Body of pancreas (tissue), 4 donors: Measurements from ENCODE around the gene MAGOH. TPM values are rescaled to one million over a fixed set of nuclear protein-coding genes. Genes with fewer than 3 reads are reported as not detected.
"Not testable (repeated sequence)": the region's sequence is repeated elsewhere in the genome, so short reads cannot be mapped to it uniquely, and the experiment has no call there.

ENCODE experiments used
- ATAC-seq: fragments of 150-250 bp; one replicate; pipeline ENCODE4 v1.9.1; 2016
- DNase-seq, 4 donors: peaks; one replicate each; pipeline ENCODE4 v3.0.0-alpha.2; 2019
- H3K27ac ChIP-seq, 4 donors: fragments of 200-600 bp; sonication (generic); 1 replicate in 3 of 4; 2 replicates in 1 of 4; pipeline versions ENCODE4 v1.5.1 to v1.6.1; 2016 to 2019; ENCODE audit warnings: mild to moderate bottlenecking in 1 of 4, mixed read lengths in 1 of 4, moderate library complexity in 1 of 4
- H3K27me3 ChIP-seq, 2 donors: fragments of 200-600 bp; sonication (generic); one replicate each; pipeline ENCODE4 v1.6.0; 2016; ENCODE audit warnings: mild to moderate bottlenecking in 1 of 2
- H3K36me3 ChIP-seq, 2 donors: fragments of 200-600 bp; sonication (generic); replicated peaks in 1 of 2; 2 replicates each; pipeline ENCODE4 v1.5.1; 2016; ENCODE audit warnings: low read depth in 2 of 2; ENCODE audit not compliant: insufficient read depth in 1 of 2
- H3K4me1 ChIP-seq: fragments of 200-600 bp; sonication (generic); one replicate; pipeline ENCODE4 v1.6.0; 2016
- H3K4me3 ChIP-seq, 2 donors: fragments of 200-600 bp; sonication (generic); 1 replicate in 1 of 2; 2 replicates in 1 of 2; pipeline ENCODE4 v1.5.1; 2016 to 2019
- H3K9me3 ChIP-seq, 3 donors: fragments of 200-600 bp; sonication (generic); 1 replicate in 2 of 3; 2 replicates in 1 of 3; pipeline ENCODE4 v1.5.1; 2016
- POLR2A ChIP-seq, 3 donors: fragments of 450-650 bp; IDR thresholded peaks; one replicate each; pipeline ENCODE4 v1.6.1; 2016; ENCODE audit warnings: antibody characterized with exemption in 3 of 3, mild to moderate bottlenecking in 2 of 3
- WGBS, 2 donors: methylation state at CpG; one replicate each; pipeline ENCODE4 v1.1.5; 2017; 5-methylcytosine and 5-hydroxymethylcytosine counted together
- intact Hi-C: fragments of 100-400 bp; cut with DNase I; formaldehyde crosslinking; loops from one replicate; pipeline ENCODE4 v1.15.1; 2023
- total RNA-seq, 2 donors: library from RNA; depleted of rRNA; stranded (reverse); fragments of >200 nt; gene quantifications; one replicate each; pipeline ENCODE4 v1.1.0, GENCODE V29; 2016
- TF ChIP-seq, protein P1 (sequence below), 7 experiments: fragments of 450-650 bp in 4 of 7; fragments of 200-600 bp in 3 of 7; sonication (generic) in 3 of 7; IDR thresholded peaks; one replicate each; pipeline ENCODE4 v1.5.1; 2016 to 2019; ENCODE audit warnings: antibody characterized with exemption in 7 of 7

MAGOH gene
- total RNA-seq, 2 donors from 2014 or later, result 9.6 to 15.2 TPM

DNA sequence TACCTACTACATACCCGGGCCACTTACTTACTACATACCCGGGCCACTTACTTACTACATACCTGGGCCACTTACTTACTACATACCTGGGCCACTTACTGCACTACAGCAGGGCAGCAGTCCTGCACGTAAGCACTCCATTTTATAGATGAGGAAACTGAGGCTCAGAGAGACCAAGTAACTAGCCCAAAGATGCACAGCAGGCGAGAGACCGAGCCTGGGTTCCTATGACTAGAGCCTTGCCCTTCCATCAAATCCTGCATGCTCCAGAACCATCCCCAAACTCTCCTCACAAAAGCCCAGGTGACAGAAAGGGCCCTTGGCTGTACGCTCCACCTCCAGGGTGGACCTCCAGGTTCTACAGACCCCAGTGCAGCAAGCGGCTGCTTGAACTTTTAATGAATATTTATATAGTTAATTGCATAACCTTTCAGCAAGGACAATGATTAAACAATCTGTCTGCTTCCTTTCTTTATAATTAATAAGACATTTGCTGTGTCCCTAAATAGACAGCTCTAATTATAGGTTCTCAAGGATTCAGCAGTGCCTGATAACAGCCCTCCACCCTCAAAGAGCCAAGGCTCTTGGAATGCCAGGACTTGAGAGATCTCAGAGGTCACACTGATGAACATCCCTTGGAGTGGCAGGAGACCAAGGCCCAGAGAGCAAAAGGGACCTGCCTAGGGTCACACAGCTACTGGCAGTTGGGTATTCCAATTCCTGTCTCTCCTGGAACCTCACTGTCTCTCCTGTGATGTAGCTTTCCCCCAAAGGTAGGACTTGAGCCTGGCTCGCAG lies 46.1 kb upstream of the MAGOH start:
- intact Hi-C loops, result no loop called here
- no peak for ATAC-seq
- TF ChIP-seq, protein P1, sequence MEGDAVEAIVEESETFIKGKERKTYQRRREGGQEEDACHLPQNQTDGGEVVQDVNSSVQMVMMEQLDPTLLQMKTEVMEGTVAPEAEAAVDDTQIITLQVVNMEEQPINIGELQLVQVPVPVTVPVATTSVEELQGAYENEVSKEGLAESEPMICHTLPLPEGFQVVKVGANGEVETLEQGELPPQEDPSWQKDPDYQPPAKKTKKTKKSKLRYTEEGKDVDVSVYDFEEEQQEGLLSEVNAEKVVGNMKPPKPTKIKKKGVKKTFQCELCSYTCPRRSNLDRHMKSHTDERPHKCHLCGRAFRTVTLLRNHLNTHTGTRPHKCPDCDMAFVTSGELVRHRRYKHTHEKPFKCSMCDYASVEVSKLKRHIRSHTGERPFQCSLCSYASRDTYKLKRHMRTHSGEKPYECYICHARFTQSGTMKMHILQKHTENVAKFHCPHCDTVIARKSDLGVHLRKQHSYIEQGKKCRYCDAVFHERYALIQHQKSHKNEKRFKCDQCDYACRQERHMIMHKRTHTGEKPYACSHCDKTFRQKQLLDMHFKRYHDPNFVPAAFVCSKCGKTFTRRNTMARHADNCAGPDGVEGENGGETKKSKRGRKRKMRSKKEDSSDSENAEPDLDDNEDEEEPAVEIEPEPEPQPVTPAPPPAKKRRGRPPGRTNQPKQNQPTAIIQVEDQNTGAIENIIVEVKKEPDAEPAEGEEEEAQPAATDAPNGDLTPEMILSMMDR (IDR thresholded peaks at IDR 0.05), result no peak
- no peak for TF ChIP-seq POLR2A (IDR thresholded peaks at IDR 0.05)
- Histone ChIP-seq H3K36me3 (no peaks in the 10 kb centered on the region), H3K4me3 (no peak overlapping the region), H3K27me3 (no peaks in the 10 kb centered on the region), H3K9me3 (no peaks in the 10 kb centered on the region), H3K27ac (no peak overlapping the region), H3K4me1 (no peaks in the 10 kb centered on the region)
- no peak for DNase-seq
- WGBS, 2 donors, result 95% methylated on average over 8 of the region's 8 CpGs

DNA sequence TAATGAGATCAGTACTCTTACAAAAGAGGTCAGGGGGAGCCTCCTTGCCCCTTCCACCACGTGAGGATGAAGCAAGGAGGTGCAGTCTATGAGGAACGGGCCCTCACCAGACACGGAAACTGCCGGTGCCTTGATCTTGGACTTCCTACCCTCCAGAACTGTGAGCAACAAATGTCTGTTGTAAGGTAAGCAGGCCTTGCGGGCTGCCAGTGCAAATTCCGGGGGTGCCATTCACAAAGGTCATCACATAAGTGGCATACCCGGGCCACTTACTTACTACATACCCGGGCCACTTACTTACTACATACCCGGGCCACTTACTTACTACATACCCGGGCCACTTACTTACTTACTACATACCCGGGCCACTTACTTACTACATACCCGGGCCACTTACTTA lies 44.8 kb upstream of the MAGOH start:
- H3K27ac ChIP-seq, H3K27me3 ChIP-seq, ATAC-seq, H3K4me1 ChIP-seq, H3K36me3 ChIP-seq, DNase-seq, H3K9me3 ChIP-seq, intact Hi-C loops, H3K4me3 ChIP-seq: not testable (repeated sequence)
- WGBS, 2 donors, result 81 to 93% methylated on average over 12 of the region's 12 CpGs

DNA sequence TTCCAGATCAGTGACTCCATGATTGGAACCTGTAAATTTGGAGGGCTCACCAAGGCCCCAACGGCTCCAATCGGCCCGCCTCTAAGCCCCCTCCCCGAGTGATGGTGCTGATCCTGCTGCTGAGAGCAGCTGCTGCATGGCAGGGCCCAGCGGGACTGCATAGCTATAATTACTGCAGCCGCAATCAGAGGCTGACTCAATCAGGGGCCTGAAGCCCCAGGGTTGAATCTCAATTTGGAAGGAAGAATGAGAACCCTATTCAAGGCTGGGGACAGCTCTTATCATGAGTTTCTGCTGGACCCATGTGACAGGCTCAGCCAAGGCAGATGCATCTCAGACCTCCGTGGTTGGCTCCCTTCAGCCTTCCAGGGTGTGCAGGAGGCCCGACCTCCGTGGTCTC lies 42.8 kb upstream of the MAGOH start:
- Histone ChIP-seq H3K4me1 (no peaks in the 10 kb centered on the region), H3K36me3 (no peaks in the 10 kb centered on the region), H3K27me3 (no peaks in the 10 kb centered on the region), H3K4me3 (no peak overlapping the region), H3K27ac (no peak overlapping the region), H3K9me3 (no peaks in the 10 kb centered on the region)
- intact Hi-C loops, result no loop called here
- 77 to 80% methylated on average over 7 to 8 of the region's 9 CpGs for WGBS, 2 donors
- TF ChIP-seq, protein P1 (IDR thresholded peaks at IDR 0.05), result no peak
- no peak for TF ChIP-seq POLR2A (IDR thresholded peaks at IDR 0.05)
- no peak for DNase-seq
- no peak for ATAC-seq

DNA sequence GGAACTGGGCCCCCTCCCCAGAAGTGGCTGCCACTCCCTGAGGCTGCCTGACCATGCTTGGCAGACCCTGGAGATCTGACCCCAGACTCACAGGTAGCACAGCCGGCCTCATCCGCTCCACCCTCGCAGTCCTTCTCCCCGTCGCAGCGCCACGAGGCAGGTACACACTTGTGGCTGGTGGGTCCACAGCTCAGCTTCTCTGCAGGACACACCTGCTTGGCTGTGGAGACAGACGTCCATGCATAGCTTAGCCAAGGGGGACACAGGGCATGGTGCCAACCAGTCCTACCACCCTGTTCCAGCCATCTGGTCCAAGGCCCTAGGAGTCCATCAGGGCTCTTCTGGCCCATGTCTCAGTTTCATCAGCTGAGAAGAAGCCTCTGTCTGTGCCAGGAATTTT lies 42.2 kb upstream of the MAGOH start:
- DNase-seq (no peak), ATAC-seq (no peak)
- H3K9me3 ChIP-seq, result no peaks in the 10 kb centered on the region
- TF ChIP-seq POLR2A (IDR thresholded peaks at IDR 0.05), result no peak
- TF ChIP-seq, protein P1 (IDR thresholded peaks at IDR 0.05), result no peak
- WGBS, 2 donors, result 87% methylated on average over 8 of the region's 8 CpGs; no CpG with 5 or more reads in 1 of the 2 donors
- no peak overlapping the region for H3K27ac ChIP-seq
- no peak overlapping the region for H3K4me3 ChIP-seq
- no peaks in the 10 kb centered on the region for H3K4me1 ChIP-seq
- intact Hi-C loops, result no loop called here
- no peaks in the 10 kb centered on the region for H3K27me3 ChIP-seq
- H3K36me3 ChIP-seq, result no peaks in the 10 kb centered on the region

DNA sequence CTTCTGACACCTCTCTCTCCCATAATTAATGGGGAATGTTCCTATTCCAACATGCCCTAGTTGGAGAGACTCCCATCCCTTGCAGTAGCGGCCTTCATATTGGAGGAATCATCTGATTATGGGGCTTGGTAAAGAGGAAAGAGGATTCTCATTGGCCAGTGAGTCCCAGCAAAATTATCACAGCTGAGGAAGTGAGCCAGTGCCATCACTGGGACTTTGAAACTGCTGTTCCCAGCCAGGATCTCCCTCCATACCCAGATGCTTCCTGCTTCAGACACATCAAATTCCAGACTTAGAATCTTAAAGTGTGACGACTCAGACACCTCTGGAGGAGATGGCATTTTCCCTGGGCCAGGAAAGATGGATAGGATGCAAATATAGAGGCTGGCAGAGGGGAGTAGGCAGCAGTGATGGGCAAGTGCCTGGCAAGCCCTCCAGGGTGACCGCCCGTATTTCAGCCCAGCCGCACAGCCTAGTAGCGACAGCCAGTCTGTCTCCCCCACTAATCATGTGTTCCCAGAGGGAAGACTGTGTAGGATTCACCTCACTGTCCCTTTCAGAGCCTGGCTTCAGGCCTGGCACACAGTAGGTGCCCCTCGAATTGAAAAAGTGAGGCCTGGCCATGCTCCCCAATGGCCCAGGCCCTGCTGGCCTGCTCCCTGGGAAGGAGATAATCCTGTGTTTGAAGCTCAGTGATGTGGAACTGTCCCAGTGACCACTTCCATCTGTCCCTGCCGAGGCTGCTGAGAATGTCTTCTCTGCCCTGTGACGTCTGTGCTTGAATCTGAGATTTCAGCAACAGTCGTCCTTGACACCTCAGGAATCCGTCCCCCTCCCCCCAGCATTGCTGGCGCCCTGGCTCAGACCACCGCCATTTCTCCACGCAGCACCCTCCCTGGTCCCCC lies 41.2 kb upstream of the MAGOH start:
- ATAC-seq (no peak), DNase-seq (no peak)
- no peak overlapping the region for H3K27ac ChIP-seq
- H3K4me1 ChIP-seq, result no peaks in the 10 kb centered on the region
- H3K9me3 ChIP-seq, result no peaks in the 10 kb centered on the region
- H3K4me3 ChIP-seq, result no peak overlapping the region
- H3K36me3 ChIP-seq, result no peaks in the 10 kb centered on the region
- TF ChIP-seq POLR2A (IDR thresholded peaks at IDR 0.05), result no peak
- TF ChIP-seq, protein P1 (IDR thresholded peaks at IDR 0.05), result no peak
- 74 to 76% methylated on average over 13 to 14 of the region's 14 CpGs for WGBS, 2 donors
- H3K27me3 ChIP-seq, result no peaks in the 10 kb centered on the region
- intact Hi-C loops, result no loop called here
